Putamen (tissue), 1 donor: Measurements from ENCODE around the gene RCAN1.

Source experiments
- DNase-seq: peaks from one replicate; pipeline ENCODE4 v3.0.0-alpha.2; 2016; ENCODE audit warnings: low spot score

RCAN1 gene

GRCh38 chr21:34614628-34615486 lies at the start of gene RCAN1:
TSS of gene RCAN1 (minus strand) at chr21:34615113. CDS start at chr21:34615011, 102 bp downstream.
- DNase-seq = peak; percentile 97

DNA sequence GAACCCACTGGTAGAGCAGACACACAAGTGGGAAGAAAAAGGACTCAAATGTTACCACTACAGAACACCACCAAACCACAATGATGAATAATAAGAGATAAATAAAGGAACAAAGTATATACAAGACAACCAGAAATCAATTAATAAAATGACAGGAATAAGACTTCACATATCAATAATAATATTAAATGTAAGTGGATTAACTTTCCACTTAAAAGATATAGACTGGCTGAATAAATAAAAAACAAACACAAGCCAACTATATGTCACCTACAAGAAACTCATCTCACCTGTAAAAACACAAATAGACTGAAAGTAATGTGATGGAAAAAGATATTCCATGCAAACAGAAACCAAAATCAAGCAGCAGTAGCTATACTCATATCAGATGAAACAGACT lies 46.9 kb upstream of the RCAN1 start:
- no peak for DNase-seq

DNA sequence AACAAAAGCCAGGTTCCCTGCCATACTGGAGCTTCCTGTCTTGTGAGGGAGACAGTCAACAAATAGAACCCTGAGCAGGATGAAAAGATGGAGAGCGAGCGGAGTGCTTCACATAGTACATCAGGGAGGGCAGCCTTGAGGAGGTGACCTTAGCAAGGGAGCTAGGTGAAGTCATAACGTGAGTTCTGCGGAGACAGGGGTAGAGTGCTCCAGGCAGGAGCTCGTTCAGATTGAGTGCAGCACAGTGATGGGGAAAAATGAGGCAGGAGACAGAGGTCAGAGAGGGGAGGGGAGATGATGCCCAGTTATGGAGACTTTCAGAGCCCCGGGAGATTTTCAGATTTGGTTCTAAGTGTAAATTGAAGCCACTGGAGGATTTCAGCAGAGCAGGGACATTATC lies 38.6 kb upstream of the RCAN1 start:
- DNase-seq = no peak

DNA sequence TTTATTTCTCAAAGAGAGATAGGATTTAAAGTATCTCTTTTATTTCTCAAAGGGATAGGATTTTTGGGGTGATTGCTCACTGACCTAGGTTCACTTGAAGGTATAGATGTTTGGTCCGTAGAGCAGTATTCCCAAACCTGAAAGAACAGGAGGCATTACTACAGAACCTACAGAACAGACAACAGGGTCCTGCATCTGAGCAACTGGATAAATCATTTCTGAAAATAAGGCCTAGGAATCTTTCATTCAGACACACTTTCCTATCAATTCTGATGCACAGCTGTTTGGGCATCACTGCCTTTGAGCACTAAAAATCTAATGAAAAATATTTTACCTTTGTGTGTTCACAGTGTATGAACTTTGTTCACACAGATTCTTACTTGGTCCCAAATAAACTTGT lies 36.7 kb upstream of the RCAN1 start:
- no peak for DNase-seq

- DNase-seq = no peak
These were observed 36.0 kb upstream of the RCAN1 start for GRCh38 chr21:34650861-34651431.

DNA sequence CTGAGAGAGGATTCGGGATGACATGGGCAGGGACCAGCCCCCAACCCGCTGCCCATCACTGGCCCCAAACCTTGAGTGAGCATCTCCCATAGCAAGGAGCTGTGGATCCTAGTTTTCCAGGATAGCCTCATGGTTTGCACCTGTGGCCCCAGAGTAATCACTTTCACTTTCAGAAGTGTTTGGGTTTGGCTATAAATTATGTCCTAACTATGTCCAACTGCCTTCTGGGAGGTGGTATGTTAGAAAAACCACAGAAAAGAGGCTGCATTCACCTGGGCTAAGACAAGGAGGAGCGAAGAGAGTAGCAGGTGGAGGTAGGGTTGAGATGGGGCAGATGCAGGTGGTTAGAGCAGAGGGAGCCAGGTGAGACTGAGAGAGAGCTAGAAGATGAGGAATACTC lies 34.5 kb upstream of the RCAN1 start:
- no peak for DNase-seq

- no peak for DNase-seq
These were observed 33.9 kb upstream of the RCAN1 start for GRCh38 chr21:34648739-34649297.

DNA sequence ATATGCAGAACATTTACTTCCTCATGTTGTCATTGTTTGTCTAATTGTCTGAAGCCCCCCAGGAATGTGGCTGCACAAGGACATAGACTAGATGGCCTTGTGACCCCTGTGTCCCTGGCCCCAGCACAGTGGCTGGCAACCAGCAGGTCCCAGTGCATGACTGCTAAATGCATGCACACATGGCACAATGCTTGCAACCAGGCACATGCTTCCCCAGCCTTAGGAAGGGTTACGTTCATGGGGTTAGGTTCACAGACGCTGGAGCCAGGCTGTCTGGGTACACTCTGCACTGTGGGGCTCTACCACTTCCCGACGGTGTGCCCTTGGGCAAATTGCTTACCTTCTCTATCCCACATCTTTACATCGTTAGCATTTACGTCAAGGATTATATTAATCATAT lies 32.6 kb upstream of the RCAN1 start:
- no peak for DNase-seq

- DNase-seq = no peak
These were observed 29.9 kb upstream of the RCAN1 start for GRCh38 chr21:34644825-34645224.

GRCh38 chr21:34642211-34643075 lies 27.5 kb upstream of the RCAN1 start:
- no peak for DNase-seq

DNA sequence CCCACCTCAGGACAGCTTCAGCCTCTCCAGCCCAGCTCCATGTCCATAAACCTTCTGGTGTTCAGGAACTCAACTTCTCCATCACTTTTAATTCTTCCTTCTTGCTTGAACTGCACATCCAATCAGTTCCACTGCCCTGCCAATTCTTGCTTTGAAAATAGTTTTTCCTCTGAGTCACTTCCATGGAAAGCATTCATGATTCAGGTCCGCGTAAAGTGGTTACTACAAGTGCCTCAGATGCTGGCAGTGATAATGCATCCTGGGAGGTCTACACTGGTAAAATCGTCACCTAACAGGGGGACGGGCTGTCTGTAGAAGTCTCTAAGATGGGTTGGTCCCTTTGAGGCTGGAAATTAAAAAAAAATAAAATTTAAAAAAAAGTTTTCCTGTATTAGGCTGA lies 25.9 kb upstream of the RCAN1 start:
- no peak for DNase-seq

GRCh38 chr21:34639882-34640788 lies 25.2 kb upstream of the RCAN1 start:
- no peak for DNase-seq

- no peak for DNase-seq
These were observed 24.3 kb upstream of the RCAN1 start for GRCh38 chr21:34639250-34639649.

DNA sequence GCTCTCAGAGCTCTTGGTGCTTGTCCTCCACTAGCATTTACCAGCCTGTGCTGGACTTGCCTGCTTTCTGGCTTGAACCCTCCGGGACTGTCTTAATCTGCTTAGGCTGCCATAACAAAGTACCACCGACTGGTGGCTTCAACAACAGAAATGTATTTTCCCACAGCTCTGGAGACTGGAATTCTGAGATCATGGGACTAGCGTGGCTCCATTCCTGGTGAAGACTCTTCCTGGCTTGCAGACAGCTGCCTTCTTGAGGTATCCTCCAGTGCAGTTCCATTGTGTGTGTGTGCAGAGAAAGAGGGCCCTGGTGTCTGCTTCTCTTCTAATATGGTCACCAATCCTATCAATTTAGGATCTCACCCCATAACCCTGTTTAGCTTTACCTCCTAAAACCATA lies 22.0 kb upstream of the RCAN1 start:
- no peak for DNase-seq

- no peak for DNase-seq
These were observed 20.4 kb upstream of the RCAN1 start for GRCh38 chr21:34635307-34635706.

GRCh38 chr21:34632498-34632897 lies 17.6 kb upstream of the RCAN1 start:
- no peak for DNase-seq

- DNase-seq = peak; percentile 53
These were observed 15.7 kb upstream of the RCAN1 start for GRCh38 chr21:34630536-34631143.

DNA sequence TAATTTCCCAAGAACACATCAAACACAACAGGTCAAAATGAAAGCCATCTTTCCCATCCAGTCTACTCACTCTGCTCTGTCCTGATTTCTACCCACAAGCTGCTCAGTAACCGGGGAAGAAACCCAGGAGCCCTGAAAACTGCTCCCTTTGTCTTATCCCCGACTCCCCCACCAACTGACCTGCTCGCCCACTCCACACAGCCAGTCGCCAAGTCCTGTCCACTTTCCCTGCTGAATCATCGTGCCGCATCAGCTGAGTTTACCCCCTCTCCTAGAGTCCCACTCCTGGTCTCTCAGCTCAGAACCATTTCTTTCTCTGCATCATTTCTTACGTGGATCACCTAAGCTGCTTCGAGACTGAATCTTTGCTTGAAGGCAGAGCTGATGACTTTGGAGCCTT lies 11.2 kb upstream of the RCAN1 start:
- DNase-seq = no peak

DNA sequence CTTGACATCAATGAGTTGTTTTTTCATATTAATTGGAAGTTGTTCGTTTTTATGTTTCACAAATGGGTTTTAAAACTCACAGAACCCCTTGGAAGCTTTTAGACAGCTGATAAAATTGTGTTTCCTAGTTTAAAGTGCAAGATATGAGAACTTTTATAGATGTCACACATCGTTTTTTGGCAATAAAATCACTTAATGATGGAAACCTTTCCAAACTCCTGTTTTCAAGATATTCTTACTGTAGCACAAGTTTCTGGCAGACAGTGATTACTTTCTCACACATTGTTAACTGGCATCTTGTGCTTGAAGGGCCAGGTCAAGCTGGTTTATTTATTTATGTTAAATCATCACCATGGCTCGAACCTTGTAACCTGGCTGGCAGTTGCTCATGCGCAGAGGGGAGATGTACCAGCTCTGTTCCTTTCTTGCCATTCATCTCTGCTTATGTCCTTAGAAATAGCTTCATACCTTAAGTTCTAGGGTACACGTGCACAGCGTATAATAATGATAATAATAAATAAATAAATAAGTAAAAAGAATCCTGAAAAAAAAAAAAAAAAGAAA lies 10.2 kb upstream of the RCAN1 start:
- DNase-seq = no peak

GRCh38 chr21:34623516-34623915 lies 8.6 kb upstream of the RCAN1 start:
- DNase-seq = no peak
